Hepatocyte (in vitro differentiated cells): ENCODE data around the gene ATF4. TPM values are rescaled to one million over a fixed set of nuclear protein-coding genes. Genes with fewer than 3 reads are reported as not detected.

Experiments used
- DNase-seq: peaks from one replicate; pipeline ENCODE4 v3.0.0-alpha.2; 2016; ENCODE audit warnings: low spot score
- H2AFZ ChIP-seq: fragments of 200-600 bp; sonication (generic); 2 replicates; pipeline ENCODE4 v1.6.0; 2016; ENCODE audit warnings: antibody characterized with exemption, mild to moderate bottlenecking
- H3K27ac ChIP-seq: fragments of 200-600 bp; sonication (generic); 2 replicates; pipeline ENCODE4 v1.5.1; 2016; ENCODE audit warnings: mild to moderate bottlenecking
- H3K27me3 ChIP-seq: fragments of 200-600 bp; sonication (generic); 2 replicates; pipeline ENCODE4 v1.6.1; 2016
- H3K36me3 ChIP-seq: fragments of 200-600 bp; sonication (generic); replicated peaks from 2 replicates; pipeline ENCODE4 v1.5.1; 2016; ENCODE audit warnings: low read depth; ENCODE audit not compliant: insufficient read depth
- H3K4me1 ChIP-seq: fragments of 200-600 bp; sonication (generic); 2 replicates; pipeline ENCODE4 v1.5.1; 2016; ENCODE audit warnings: mild to moderate bottlenecking, moderate library complexity; ENCODE audit not compliant: insufficient read depth
- H3K4me2 ChIP-seq: fragments of 200-600 bp; sonication (generic); 2 replicates; pipeline ENCODE4 v1.6.0; 2016
- H3K4me3 ChIP-seq: fragments of 200-600 bp; sonication (generic); 2 replicates; pipeline ENCODE4 v1.5.1; 2016; ENCODE audit warnings: mild to moderate bottlenecking
- H3K79me2 ChIP-seq: fragments of 200-600 bp; sonication (generic); 2 replicates; pipeline ENCODE4 v1.6.0; 2017; ENCODE audit warnings: mild to moderate bottlenecking
- H3K9me2 ChIP-seq: fragments of 200-600 bp; sonication (generic); replicated peaks from 2 replicates; pipeline ENCODE4 v1.6.0; 2017; ENCODE audit warnings: mild to moderate bottlenecking; ENCODE audit not compliant: insufficient read depth
- H3K9me3 ChIP-seq: fragments of 200-600 bp; sonication (generic); 2 replicates; pipeline ENCODE4 v1.5.1; 2016; ENCODE audit warnings: low read depth, mild to moderate bottlenecking
- H4K20me1 ChIP-seq: fragments of 200-600 bp; sonication (generic); 2 replicates; pipeline ENCODE4 v1.6.0; 2016; ENCODE audit warnings: mild to moderate bottlenecking; ENCODE audit not compliant: insufficient read depth, poor library complexity, severe bottlenecking
- EZH2 ChIP-seq: fragments of 200-600 bp; sonication (generic); IDR thresholded peaks from 2 replicates; pipeline ENCODE4 v1.6.1; 2016; ENCODE audit warnings: antibody characterized with exemption, mild to moderate bottlenecking, borderline replicate concordance
- EZH2phosphoT487 ChIP-seq: fragments of 200-600 bp; sonication (generic); IDR thresholded peaks from one replicate; pipeline ENCODE4 v1.6.1; 2018; ENCODE audit warnings: antibody characterized with exemption, mild to moderate bottlenecking, low read depth, moderate library complexity; ENCODE audit not compliant: unreplicated experiment, severe bottlenecking
- WGBS: methylation state at CpG from one replicate; pipeline ENCODE4 v1.1.6; 2016; ENCODE audit warnings: low lambda C conversion rate; ENCODE audit errors: missing lambda C conversion rate; 5-methylcytosine and 5-hydroxymethylcytosine counted together
- polyA plus RNA-seq: library from polyadenylated mRNA; unstranded; fragments of >200 nt; fragmentation: Nextera tagmentation; extraction: Ambion mirVana; gene quantifications from 2 replicates; pipeline ENCODE4 v1.2.1, GENCODE V29; 2016
- total RNA-seq: library from RNA; depleted of rRNA; stranded (reverse); fragments of >200 nt; gene quantifications from 2 replicates; pipeline ENCODE4 v1.2.3, GENCODE V29; 2014
- TF ChIP-seq, protein P1 (sequence below): fragments of 200-600 bp; sonication (generic); IDR thresholded peaks from 2 replicates; pipeline ENCODE4 v1.5.1; 2016; ENCODE audit warnings: antibody characterized with exemption, mild to moderate bottlenecking; ENCODE audit not compliant: poor library complexity

The ATF4 gene
- total and polyA plus RNA-seq, 2 experiments from 2014 or later: 144 to 231 TPM

GRCh38 chr22:39473851-39474250 lies 46.5 kb upstream of the ATF4 start:
- Histone ChIP-seq H3K27ac (peak overlapping the region; percentile 98), H3K27me3 (no peaks in the 10 kb centered on the region), H3K9me2 (no peaks in the 10 kb centered on the region), H3K9me3 (no peaks in the 10 kb centered on the region), H4K20me1 (no peaks in the 10 kb centered on the region), H3K4me3 (no peak overlapping the region), H3K4me2 (peak overlapping the region; percentile 69), H3K36me3 (no peaks in the 10 kb centered on the region), H3K4me1 (peaks cover 77% of the 10 kb centered on the region), H2AFZ (no peak overlapping the region), H3K79me2 (peaks cover 47% of the 10 kb centered on the region)
- 91% methylated on average over 5 of the region's 5 CpGs for WGBS
- TF ChIP-seq, protein P1, sequence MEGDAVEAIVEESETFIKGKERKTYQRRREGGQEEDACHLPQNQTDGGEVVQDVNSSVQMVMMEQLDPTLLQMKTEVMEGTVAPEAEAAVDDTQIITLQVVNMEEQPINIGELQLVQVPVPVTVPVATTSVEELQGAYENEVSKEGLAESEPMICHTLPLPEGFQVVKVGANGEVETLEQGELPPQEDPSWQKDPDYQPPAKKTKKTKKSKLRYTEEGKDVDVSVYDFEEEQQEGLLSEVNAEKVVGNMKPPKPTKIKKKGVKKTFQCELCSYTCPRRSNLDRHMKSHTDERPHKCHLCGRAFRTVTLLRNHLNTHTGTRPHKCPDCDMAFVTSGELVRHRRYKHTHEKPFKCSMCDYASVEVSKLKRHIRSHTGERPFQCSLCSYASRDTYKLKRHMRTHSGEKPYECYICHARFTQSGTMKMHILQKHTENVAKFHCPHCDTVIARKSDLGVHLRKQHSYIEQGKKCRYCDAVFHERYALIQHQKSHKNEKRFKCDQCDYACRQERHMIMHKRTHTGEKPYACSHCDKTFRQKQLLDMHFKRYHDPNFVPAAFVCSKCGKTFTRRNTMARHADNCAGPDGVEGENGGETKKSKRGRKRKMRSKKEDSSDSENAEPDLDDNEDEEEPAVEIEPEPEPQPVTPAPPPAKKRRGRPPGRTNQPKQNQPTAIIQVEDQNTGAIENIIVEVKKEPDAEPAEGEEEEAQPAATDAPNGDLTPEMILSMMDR: no peak
- TF ChIP-seq EZH2phosphoT487: no peak
- no peak for TF ChIP-seq EZH2
- DNase-seq: no peak

- H2AFZ ChIP-seq: no peak overlapping the region
- H3K4me1 ChIP-seq: peaks cover 70% of the 10 kb centered on the region
- WGBS: 27% methylated on average over 11 of the region's 11 CpGs
- H3K36me3 ChIP-seq: no peaks in the 10 kb centered on the region
- TF ChIP-seq EZH2: no peak
- no peak for TF ChIP-seq EZH2phosphoT487
- TF ChIP-seq, protein P1: no peak
- peak; percentile 68 for DNase-seq
- H3K27ac ChIP-seq: peak overlapping the region; percentile 98
- H3K27me3 ChIP-seq: no peaks in the 10 kb centered on the region
- H3K4me2 ChIP-seq: peak overlapping the region; percentile 69
- H3K9me2 ChIP-seq: no peaks in the 10 kb centered on the region
- H3K9me3 ChIP-seq: no peaks in the 10 kb centered on the region
- no peak overlapping the region for H3K4me3 ChIP-seq
- H4K20me1 ChIP-seq: no peaks in the 10 kb centered on the region
- peaks cover 52% of the 10 kb centered on the region for H3K79me2 ChIP-seq
Measured at GRCh38 chr22:39474351-39475111, 45.8 kb upstream of the ATF4 start.

DNA sequence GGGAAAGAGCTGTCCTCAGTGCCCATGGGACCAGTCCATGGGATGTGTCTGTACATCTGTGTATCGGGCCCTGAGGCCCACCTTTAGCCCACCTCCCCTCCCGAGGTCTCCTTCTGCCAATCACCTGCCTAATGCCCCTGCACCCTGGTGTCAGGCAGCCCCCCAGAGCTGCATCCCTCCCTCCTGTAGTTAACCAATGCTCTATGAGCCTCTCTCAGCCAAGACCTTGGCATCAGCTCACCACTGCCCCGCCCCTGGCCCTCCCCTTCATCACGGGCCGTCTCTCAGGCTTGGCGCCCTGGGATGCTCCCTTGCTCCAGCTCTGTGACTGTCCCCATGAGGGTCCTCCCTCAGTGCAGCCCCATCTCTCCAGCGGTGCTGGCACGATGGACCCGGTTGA lies 45.0 kb upstream of the ATF4 start:
- no peaks in the 10 kb centered on the region for H3K27me3 ChIP-seq
- no peak overlapping the region for H2AFZ ChIP-seq
- no peaks in the 10 kb centered on the region for H3K36me3 ChIP-seq
- 77% methylated on average over 9 of the region's 9 CpGs for WGBS
- TF ChIP-seq, protein P1: no peak
- TF ChIP-seq EZH2phosphoT487: no peak
- TF ChIP-seq EZH2: no peak
- H4K20me1 ChIP-seq: no peaks in the 10 kb centered on the region
- no peak overlapping the region for H3K4me3 ChIP-seq
- no peak for DNase-seq
- no peaks in the 10 kb centered on the region for H3K9me2 ChIP-seq
- H3K9me3 ChIP-seq: no peaks in the 10 kb centered on the region
- peak overlapping the region; percentile 98 for H3K27ac ChIP-seq
- H3K4me2 ChIP-seq: peak overlapping the region; percentile 69
- peaks cover 52% of the 10 kb centered on the region for H3K79me2 ChIP-seq
- H3K4me1 ChIP-seq: peaks cover 62% of the 10 kb centered on the region
